HG02623 (cell line): ENCODE measurements around the gene ARID2.

Experiments
- ATAC-seq: cut with Tn5 transposase; IDR thresholded peaks from one replicate; pipeline ENCODE4 v1.9.1; 2021; ENCODE audit warnings: moderate library complexity; ENCODE audit not compliant: unreplicated experiment

The ARID2 gene

DNA sequence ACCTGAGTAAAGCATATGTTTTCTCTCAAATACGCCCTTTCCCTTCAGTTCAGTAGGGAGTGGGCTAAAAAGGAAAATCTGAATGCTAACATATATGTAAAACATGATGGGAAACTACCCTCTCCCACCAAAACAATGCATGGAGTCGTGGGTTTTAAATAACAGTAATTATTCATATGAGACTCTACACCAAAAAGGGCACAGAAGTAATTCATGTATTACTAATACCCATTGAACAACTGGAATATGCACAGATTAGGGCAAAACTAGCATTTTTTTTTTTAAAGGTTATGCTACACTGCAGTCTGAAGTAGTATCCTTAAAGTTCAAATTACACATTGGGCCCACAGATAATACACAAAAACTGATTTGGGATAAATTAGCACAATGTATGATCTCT is 8.1 kb upstream of the ARID2 start:
- ATAC-seq = no peak

DNA sequence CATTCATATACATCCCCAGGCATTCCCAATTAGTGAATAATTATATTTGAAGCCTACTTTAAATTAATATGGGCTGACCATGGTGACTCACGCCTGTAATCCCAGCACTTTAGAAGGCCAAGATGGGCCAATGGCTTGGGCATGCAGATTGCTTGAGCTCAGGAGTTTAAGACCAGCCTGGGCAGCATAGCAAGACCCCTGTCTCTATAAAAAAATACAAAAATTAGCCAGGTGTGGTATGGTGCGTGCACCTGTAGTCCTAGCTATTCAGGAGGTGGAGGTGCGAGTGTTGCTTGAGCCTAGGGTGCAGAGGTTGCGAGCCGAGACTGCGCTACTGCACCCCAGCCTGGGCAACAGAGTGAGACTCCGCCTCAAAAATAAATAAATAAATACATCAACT is 7.6 kb upstream of the ARID2 start:
- ATAC-seq = no peak

DNA sequence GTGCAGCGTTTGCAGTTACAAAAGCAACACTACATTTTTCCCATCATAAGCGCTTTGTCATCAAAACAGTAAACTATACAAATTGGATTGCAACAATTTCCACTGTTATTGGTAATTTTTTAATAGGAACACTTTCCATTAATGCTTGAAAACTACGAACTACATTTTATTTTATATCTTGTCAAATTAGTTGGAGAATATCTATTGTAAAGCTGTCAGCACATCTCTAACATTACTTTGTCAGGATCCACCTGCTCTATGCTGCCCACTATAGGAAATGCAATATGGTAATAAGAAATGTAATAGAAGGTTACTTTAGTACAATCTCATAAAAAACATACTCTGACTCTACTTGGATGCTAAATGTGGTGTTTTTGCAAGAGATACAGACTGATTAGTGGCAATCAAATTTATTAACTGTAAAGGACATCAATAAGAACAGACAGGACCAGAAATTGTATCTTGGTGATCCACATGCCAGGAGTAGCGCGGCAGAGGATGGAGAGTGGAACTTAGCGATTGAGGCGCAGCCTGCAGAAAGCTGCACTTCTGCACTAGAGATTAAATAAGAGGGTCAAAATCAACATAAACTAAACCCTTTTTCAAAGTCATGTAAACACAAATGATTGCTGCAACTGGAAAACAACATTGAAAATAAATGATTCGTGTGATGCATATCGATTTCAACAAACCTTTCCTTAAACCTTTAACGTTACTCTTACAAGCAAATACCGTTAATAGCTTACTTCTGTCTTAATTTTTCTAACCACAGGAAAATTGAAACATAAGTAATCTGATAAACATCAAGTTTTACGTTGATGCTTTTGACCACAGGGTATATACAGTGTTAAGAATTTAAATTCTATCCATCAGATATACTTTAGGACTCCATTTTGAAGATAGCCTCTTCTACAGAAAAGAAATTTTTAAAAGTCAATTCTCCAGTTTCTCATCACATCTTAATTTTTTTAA is 3.6 kb upstream of the ARID2 start:
- no peak for ATAC-seq

DNA sequence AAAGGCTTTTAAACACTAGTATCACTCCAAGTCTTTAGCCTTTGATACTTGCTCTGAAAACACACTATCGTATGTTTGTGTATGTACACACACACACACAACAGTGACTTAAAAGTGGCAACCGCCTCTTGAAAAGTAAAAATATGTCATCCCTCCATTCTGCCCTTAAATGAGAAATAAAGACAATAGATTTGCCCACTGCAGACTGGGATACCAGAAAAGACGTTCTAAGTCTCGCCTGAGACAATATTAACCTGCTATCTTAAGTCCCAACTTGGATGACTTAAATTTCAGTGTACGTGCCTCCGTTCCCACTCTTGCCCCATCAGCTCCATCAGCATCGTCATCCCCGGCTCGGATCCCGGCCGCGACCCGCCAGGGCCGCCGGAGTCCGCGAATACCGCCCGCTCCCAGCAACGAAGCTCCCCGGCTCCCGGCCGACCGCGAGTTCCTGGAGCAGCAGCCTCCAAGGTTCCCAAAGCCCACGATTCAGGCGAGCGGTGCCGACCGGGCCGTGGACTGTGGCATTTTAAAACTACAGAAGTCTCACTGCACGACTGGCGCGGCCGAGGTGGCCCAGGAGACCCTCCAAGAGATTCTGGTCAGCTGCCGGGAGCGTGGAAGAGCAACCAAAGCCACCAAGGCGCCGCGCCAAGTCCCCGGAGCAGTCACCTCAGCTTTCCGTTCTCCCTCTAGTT is 2.8 kb upstream of the ARID2 start:
- no peak for ATAC-seq

DNA sequence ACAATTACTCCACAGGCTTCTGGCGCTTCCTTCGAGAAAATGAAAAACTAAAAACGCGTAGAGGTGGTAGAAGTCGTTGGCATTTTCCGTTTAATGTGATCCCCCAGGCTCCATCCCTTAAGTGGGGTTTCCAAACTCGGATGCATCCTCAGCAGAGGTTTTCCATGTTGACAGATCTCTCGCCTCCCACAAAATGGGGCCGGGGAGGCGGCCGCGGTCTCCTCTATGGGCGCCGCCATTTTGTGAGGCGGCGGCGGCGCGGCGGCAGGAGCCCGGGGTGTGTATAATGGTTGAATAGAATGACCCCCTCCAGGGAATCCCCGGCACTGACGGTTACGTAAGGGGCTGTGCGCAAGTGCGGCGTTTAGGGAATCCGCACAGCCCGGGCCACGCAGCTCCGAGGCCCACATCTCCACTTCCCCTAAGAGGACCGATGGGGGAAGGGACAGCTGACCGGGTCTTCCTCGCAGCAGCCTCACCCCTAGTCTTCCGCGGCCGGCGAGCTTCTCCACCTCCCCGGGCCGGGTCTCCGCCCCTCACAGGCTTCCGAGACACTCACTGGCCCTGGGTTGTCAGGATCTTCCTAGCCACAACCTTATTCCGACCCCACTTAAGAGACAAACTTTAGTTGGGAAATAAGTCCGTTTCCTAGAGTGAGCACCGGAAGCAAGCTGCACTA is 2.1 kb upstream of the ARID2 start:
- ATAC-seq = peak; percentile 44

DNA sequence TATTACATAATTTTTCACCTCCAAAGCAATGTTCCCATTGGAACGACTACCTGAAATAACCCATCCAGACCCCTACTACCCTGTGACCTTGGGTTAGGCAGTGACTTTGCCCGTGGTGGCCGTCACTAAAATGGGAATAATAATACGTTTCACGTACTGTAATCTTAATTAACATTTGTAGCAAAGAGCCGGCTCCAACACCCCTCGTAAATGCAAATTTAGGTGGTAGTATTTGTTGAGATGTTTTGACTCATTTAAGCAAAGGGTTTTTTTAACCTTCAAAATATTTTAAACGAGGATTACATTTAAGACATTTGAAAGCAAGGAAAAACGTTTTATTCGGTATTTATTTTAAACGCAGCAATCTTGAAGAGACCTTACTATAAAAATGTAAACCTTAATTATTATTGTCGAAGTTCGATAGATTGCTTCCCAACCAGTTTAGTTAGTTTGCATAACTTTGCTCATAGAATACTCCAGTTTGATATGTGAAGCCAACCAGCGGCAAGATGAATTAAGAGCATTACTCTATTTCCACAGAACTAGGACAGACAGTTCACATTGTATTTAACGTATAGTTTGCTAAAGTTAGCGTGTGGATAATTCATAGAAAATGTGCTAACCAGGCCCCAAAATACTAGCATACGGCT is 1.4 kb upstream of the ARID2 start:
- no peak for ATAC-seq

DNA sequence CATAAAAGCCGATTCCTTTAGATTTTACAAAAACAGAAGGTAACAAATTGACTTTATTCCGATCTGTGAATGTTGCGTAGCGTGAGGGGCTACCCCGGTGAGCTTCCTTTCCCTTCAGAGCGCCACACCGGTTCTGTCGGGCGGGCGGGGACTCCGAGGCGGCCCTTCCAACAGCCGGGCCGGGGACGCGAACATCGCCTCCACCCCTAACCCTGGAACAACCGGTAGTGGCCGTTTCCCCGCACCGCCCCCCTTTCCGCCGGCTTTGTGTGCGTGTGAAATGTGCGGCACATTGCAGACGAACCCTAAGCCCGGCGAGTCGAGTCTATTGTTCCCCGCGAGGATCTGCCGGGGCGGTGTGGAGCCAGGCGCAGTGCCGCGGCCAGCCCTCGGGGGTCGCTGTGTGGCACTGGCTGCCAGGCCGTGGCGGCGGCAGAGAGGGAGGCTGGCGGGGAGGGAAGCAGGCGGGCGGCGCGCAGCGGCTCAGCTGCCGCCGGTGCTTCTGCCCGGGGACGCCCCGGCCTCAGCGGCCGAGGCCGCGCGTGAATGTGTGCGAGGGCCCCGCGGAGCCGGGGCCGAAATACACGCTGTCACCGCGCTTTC is 775 bp upstream of the ARID2 start:
- ATAC-seq = peak; percentile 49

DNA sequence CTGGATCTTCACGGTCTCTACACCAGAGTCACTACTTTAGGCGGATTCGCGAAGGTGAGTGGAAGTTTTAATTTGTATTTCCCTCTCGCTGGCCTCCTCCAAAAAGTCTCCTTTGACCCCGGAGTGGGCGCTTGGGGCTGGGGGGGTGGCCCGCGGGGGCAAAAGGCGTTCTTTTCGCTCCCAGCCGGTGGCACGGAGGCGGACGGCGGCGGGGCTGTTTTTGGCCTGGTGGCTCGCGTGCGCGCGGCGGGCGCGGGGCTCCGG is 510 bp downstream of the ARID2 start:
- no peak for ATAC-seq

DNA sequence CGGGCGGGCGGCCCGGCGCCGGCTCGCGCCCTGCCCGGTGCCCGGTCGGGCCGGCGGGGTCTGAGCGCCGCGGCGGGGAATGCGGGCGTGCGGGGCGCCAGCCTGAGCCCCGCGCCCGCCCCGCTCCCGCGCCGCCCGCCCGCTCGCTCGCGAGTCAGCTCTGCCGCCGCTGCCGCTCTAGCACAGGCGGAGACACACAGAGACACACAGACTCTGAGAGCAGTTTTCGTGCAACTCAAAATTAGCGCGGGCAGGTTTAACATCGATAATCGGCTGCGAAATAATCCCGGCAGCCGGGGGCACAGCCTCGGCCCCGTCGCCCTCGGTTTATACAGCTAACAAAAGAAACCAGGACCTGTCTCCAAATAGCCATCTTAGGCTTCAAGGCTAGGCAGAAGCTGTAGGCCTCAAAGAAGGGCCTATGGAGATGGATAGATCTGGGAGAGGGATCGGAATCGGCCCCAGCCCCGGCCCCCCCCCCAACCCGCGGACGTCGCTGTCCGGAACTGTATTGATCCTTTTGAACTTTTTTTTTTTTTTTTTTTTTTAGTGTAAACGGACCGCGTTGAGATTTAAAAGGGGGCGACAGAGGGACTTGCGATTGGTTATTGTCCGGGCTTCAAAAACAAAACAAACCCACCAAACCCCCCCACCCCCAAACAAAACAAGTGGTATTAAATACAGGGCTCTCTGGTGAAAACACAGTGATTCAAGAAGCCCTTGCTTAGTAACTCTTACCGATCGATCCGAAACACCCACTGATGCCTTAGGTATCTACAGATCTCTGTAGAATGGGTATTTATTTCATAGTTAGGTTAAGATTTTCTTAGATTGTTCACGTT is 1.1 kb downstream of the ARID2 start:
- ATAC-seq = no peak

DNA sequence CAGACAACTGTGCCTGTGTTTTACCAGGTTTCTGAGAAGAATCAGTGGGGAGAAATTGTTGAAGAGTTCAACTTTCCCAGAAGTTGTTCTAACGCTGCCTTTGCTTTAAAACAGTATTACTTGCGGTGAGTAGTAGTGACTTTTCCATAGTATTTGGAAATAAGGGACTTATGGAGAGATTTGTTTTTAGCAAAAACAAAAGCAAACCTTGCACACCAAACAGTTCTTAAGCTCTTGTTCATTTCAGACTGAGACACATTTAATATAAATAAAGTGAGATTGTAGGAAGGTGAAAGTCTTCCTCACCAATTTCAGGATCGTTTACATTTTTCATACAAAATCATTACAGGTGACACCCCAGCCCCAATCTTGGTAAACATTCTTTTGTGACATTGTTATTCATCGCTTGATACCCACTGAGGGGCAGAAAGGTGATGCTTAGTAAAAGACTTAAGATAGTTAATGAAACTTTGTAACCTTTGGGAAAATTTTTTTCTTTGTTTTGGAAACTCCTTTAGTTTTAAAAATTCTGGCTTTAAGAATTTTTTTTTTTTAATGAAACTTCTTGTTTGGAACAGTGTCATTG is 1.8 kb downstream of the ARID2 start:
- no peak for ATAC-seq

DNA sequence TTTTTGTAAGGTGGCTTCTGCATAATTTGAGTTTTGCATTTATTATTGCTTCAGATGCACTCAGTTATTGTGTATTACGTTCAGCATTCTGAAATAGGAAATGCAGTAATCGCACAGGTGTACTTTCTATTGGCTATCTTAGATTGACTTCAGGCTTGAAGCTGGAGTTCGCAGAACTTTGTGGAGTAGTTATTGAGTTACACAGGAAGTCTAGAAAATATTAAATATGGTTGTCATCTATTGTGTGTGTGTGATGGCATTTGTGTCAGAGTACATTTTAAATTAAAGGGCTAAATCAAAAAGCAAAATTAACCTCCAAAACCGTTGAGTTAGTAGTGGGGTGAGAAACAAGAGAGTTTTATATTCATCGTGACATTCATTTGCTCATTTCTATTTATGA is 2.7 kb downstream of the ARID2 start:
- no peak for ATAC-seq

DNA sequence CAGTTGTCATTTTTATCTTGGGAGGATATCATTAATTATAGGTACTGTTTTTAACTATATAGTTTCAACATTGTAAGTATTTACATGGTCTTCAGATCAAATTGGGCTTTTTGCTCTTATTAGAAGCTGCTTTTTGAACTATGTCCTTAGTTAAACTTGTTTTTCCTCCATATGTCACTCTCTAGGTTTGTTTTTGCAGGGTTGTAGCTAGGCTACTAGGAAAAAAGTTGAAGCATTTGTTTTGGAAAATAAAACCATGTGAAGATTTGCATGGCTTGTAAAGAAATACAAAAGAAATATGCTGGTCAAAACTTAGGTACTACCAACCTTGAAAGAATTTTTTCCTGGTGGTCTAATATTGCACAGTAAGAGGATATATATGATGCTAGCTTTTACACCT is 3.4 kb downstream of the ARID2 start:
- ATAC-seq = no peak

DNA sequence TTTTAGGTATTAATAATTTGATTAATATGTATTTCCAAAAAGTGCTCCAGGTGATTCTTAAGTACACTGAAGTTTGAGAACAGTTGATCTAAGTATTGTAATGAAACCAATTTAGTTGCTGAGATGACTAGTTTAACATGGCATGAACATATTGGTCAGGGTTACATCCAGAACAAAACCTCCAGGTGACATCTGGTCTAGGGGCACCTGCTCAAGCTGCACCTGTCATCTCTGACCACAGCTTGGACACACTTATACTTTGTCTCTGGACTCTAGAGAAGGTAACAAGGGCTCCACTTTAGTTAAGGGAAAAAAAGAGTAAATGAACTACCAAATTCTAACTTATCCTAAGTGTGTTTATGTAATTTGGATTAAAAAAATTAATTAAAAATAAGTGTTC is 8.1 kb downstream of the ARID2 start:
- ATAC-seq = no peak

DNA sequence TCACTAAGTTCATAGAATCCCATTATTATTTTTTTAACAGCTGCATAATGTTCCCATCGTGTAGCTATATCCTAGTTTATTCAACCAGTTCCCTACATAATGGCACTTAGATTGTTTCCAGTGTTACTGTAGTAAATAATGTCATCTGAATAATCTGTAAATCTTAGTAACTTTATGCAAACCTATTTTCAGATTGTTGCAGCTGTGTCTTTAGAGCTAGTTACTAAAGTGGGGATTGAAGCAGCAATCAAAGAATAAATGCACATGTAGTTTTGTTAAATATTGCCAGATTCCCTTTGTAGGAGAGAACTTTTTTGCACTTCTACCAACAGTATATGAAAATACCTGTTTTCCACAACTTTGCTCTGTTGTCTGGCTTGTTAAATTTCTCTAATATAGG is 13.1 kb downstream of the ARID2 start:
- ATAC-seq = no peak

DNA sequence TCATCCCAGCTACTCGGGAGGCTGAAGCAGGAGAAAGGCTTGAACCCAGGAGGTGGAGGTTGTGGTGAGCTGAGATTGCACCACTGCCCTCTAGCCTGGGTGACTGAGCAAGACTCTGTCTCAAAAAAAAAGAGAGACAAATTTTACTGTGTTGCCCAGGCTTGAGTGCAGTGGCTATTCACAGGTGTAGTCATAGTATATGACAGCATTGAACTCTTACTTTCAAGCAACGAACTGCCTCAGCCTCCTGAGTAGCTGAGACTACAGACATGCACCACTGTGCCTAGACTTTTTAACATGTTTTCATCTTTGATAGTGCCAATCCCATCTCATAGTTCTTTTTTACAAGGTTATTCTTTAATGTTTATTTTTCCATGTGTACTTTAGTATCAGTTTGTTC is 13.7 kb downstream of the ARID2 start:
- ATAC-seq = no peak

DNA sequence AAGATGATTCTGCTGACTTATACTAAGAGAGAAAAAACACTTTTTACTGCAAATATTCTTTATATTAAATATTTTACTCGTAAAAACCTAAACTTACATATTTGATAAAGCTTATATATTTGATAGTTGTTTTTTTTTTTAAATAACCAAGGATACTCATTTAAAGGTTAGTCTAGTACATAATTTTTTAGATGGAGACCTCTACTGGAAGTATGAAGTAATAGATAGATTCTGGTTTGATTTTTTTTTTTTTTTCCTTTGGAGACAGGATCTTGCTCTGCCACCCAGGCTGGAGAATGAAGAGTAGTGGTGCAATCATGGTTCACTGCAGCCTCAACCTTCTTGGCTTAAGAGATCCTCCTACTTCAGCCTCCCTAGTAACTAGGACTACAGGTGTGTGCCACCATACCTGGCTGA is 16.4 kb downstream of the ARID2 start:
- no peak for ATAC-seq

DNA sequence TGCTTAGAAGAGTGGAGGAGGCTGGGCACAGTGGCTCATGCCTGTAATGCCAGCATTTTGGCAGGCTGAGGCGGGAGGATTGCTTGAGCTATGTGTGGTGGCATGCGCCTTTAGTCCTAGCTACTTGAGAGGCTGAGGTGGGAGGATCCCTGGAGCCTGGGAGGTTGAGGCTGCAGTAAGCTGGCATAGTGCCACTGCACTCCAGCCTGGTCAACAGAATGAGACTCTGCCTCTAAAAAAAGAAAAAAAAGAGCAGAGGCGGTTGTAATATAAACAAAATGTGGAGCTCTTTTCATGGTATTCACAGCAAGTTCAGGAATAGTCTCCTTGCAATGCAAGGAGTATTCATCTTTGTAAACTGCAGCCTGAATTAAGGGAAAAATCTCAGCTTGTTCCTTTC is 27.2 kb downstream of the ARID2 start:
- no peak for ATAC-seq

DNA sequence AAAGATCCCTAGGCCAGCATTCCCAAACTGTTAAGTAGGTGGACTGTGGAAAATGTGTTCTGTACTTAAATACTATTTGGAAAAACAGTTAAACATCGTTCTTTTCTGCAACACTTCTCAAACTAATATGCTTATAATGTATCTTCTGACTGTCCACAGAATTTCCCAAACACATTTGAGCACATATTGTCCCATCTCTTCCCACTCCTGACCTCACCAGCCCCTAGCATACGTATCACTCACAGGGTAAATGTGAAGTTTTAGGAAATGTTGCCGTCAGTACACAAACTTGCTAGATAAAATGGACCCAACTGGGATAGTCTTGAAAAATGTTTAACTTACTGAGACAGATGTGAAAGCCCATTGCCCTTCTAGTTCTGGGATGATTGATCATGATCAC is 27.7 kb downstream of the ARID2 start:
- ATAC-seq = no peak

DNA sequence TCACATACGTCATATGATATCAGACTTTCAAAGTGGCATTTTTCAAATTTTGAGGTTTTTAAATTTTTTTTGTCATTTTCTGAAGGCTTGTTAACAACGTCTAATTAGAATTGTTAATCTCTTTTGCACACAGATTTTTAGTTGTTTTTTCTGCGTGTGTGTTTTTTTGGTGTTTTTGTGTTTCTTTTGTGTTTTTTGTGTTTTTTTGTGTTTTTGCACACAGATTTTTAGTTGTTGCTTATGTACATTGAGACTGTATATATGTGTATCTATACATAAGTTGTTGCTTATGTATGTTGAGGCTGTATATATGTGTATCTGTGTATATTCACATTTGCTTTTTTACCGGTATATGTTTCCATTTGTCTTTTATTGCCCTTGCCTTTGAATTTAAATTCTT is 30.8 kb downstream of the ARID2 start:
- no peak for ATAC-seq
